Measurements from ENCODE around the gene PPM1H.

PPM1H gene

GRCh38 chr12:62909340-62909739 lies 25.6 kb downstream of the PPM1H start:
- Histone ChIP-seq H3K4me1 (ENCODE audit: low read length) (no peaks in the 10 kb centered on the region), H3K4me3 (ENCODE audit: low read length) (no peak overlapping the region), H3K79me2 (ENCODE audit: low read length) (no peaks in the 10 kb centered on the region)

GRCh38 chr12:62908674-62909073 lies 26.3 kb downstream of the PPM1H start:
- Histone ChIP-seq H3K36me3 (replicated peaks; ENCODE audit: low read depth, low read length) (no peaks in the 10 kb centered on the region), H4K20me1 (ENCODE audit: insufficient read depth, low read length) (no peaks in the 10 kb centered on the region), H3K4me1 (ENCODE audit: low read length) (no peaks in the 10 kb centered on the region), H3K9me3 (ENCODE audit: insufficient read depth, low read length) (no peaks in the 10 kb centered on the region), H3K9ac (ENCODE audit: low read length) (no peak overlapping the region), H3K79me2 (ENCODE audit: low read length) (no peaks in the 10 kb centered on the region), H3K4me2 (ENCODE audit: low read length) (no peak overlapping the region), H2AFZ (ENCODE audit: low read depth, low read length) (no peak overlapping the region), H3K4me3 (ENCODE audit: low read length) (no peak overlapping the region), H3K27me3 (ENCODE audit: low read depth, low read length) (no peaks in the 10 kb centered on the region), H3K27ac (ENCODE audit: low read length) (no peak overlapping the region)
- TF ChIP-seq CTCF (IDR thresholded peaks at IDR 0.05; ENCODE audit: low read depth, low read length), result no peak
- no peak for TF ChIP-seq EZH2phosphoT487 (IDR thresholded peaks at IDR 0.05; ENCODE audit: low read depth)

More at GRCh38 chr12:62909340-62909739, 25.6 kb downstream of the PPM1H start:
- no peak for TF ChIP-seq EZH2phosphoT487 (IDR thresholded peaks at IDR 0.05; ENCODE audit: low read depth)
- TF ChIP-seq CTCF (IDR thresholded peaks at IDR 0.05; ENCODE audit: low read depth, low read length), result no peak
- no peak overlapping the region for H2AFZ ChIP-seq (ENCODE audit: low read depth, low read length)
- H3K9me3 ChIP-seq (ENCODE audit: insufficient read depth, low read length), result no peaks in the 10 kb centered on the region
- no peaks in the 10 kb centered on the region for H3K36me3 ChIP-seq (replicated peaks; ENCODE audit: low read depth, low read length)
- H3K4me2 ChIP-seq (ENCODE audit: low read length), result no peak overlapping the region
- no peaks in the 10 kb centered on the region for H3K27me3 ChIP-seq (ENCODE audit: low read depth, low read length)
- no peaks in the 10 kb centered on the region for H4K20me1 ChIP-seq (ENCODE audit: insufficient read depth, low read length)
- H3K27ac ChIP-seq (ENCODE audit: low read length), result no peak overlapping the region
- H3K9ac ChIP-seq (ENCODE audit: low read length), result no peak overlapping the region

DNA sequence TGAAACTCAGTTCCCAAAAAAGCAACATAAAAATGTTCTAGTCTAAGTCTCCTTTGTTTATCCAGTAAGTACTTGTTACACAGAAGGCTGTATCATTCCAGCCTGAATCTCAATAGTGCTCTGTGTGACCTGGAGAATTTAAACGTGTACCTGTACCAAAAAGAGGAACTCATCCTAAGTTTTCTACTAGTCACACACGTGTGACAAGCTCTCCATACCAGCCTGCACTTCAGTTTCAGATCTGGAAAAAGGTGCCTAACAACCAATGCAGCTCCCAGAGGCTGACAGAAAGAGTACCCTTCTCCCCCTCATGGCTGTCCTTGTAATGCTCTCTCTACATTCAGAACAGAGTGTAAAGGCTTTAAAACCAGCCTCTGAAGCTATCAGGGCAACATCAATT lies 27.4 kb downstream of the PPM1H start:
- Histone ChIP-seq H3K79me2 (ENCODE audit: low read length) (no peaks in the 10 kb centered on the region), H3K9ac (ENCODE audit: low read length) (no peak overlapping the region), H3K27ac (ENCODE audit: low read length) (no peak overlapping the region), H3K36me3 (replicated peaks; ENCODE audit: low read depth, low read length) (no peaks in the 10 kb centered on the region), H2AFZ (ENCODE audit: low read depth, low read length) (no peak overlapping the region), H3K9me3 (ENCODE audit: insufficient read depth, low read length) (no peaks in the 10 kb centered on the region), H4K20me1 (ENCODE audit: insufficient read depth, low read length) (no peaks in the 10 kb centered on the region), H3K4me3 (ENCODE audit: low read length) (no peak overlapping the region), H3K27me3 (ENCODE audit: low read depth, low read length) (no peaks in the 10 kb centered on the region), H3K4me2 (ENCODE audit: low read length) (no peak overlapping the region), H3K4me1 (ENCODE audit: low read length) (no peaks in the 10 kb centered on the region)
- TF ChIP-seq CTCF (IDR thresholded peaks at IDR 0.05; ENCODE audit: low read depth, low read length), result no peak
- TF ChIP-seq EZH2phosphoT487 (IDR thresholded peaks at IDR 0.05; ENCODE audit: low read depth), result no peak

GRCh38 chr12:62907078-62907477 lies 27.9 kb downstream of the PPM1H start:
- no peak overlapping the region for H3K27ac ChIP-seq (ENCODE audit: low read length)
- H3K27me3 ChIP-seq (ENCODE audit: low read depth, low read length), result no peaks in the 10 kb centered on the region
- H3K4me1 ChIP-seq (ENCODE audit: low read length), result no peaks in the 10 kb centered on the region
- H3K36me3 ChIP-seq (replicated peaks; ENCODE audit: low read depth, low read length), result no peaks in the 10 kb centered on the region
- H3K4me3 ChIP-seq (ENCODE audit: low read length), result no peak overlapping the region
- no peaks in the 10 kb centered on the region for H3K9me3 ChIP-seq (ENCODE audit: insufficient read depth, low read length)
- H3K79me2 ChIP-seq (ENCODE audit: low read length), result no peaks in the 10 kb centered on the region
- H3K9ac ChIP-seq (ENCODE audit: low read length), result no peak overlapping the region
- H2AFZ ChIP-seq (ENCODE audit: low read depth, low read length), result no peak overlapping the region
- H3K4me2 ChIP-seq (ENCODE audit: low read length), result no peak overlapping the region
- TF ChIP-seq EZH2phosphoT487 (IDR thresholded peaks at IDR 0.05; ENCODE audit: low read depth) (no peak), CTCF (IDR thresholded peaks at IDR 0.05; ENCODE audit: low read depth, low read length) (no peak)
- no peaks in the 10 kb centered on the region for H4K20me1 ChIP-seq (ENCODE audit: insufficient read depth, low read length)

Measured in OCI-LY3 (cell line).